Measurements from ENCODE around the gene PLEKHG2.

Gene PLEKHG2

DNA sequence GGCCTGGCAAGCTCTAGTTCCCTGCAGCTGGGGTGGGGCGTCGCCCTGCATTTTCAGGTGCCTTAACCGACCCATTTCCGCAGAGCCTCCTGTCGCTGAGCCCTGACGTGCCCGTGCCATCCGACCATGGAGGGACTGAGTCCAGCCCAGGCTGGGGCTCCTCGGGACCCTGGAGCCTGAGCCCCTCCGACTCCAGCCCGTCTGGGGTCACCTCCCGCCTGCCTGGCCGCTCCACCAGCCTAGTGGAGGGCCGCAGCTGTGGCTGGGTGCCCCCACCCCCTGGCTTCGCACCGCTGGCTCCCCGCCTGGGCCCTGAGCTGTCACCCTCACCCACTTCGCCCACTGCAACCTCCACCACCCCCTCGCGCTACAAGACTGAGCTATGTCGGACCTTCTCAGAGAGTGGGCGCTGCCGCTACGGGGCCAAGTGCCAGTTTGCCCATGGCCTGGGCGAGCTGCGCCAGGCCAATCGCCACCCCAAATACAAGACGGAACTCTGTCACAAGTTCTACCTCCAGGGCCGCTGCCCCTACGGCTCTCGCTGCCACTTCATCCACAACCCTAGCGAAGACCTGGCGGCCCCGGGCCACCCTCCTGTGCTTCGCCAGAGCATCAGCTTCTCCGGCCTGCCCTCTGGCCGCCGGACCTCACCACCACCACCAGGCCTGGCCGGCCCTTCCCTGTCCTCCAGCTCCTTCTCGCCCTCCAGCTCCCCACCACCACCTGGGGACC, 4.6 kb upstream of the PLEKHG2 start:
- DNase-seq: no peak

DNA sequence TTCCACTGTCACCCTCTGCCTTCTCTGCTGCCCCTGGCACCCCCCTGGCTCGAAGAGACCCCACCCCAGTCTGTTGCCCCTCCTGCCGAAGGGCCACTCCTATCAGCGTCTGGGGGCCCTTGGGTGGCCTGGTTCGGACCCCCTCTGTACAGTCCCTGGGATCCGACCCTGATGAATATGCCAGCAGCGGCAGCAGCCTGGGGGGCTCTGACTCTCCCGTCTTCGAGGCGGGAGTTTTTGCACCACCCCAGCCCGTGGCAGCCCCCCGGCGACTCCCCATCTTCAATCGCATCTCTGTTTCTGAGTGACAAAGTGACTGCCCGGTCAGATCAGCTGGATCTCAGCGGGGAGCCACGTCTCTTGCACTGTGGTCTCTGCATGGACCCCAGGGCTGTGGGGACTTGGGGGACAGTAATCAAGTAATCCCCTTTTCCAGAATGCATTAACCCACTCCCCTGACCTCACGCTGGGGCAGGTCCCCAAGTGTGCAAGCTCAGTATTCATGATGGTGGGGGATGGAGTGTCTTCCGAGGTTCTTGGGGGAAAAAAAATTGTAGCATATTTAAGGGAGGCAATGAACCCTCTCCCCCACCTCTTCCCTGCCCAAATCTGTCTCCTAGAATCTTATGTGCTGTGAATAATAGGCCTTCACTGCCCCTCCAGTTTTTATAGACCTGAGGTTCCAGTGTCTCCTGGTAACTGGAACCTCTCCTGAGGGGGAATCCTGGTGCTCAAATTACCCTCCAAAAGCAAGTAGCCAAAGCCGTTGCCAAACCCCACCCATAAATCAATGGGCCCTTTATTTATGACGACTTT, 3.9 kb upstream of the PLEKHG2 start:
- DNase-seq: no peak

DNA sequence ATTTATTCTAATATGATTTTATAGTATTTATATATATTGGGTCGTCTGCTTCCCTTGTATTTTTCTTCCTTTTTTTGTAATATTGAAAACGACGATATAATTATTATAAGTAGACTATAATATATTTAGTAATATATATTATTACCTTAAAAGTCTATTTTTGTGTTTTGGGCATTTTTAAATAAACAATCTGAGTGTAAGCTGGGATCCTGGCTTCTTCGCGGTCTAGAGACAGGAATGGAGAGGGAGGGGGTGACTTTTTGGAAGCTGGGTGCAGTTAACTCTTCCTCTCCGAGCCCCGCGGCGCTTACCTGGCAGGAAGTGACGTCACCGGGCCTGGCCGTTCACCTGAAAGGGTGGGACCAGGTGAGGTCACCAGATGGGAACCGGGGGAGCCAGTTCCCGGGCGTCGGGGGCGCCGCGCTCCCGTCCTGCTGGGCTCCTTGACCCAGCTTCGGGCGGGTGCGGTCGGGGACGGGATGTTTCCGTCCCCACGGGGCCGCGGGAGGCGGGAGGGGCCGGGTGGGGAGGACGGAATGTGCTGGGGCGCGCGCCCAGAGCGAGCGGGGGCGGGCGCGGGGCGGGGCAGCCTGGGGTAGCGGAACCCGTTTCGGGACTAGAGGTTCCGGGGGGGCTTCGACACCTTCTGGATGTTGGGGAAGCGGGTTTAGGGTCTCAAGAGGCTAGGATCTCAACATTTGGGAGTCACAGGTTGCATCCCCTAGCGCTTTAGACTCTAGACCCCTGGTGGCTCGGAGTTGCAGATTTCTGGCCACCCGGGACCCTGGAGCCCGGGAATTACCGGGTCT, 3.1 kb upstream of the PLEKHG2 start:
- peak; percentile 61 for DNase-seq

DNA sequence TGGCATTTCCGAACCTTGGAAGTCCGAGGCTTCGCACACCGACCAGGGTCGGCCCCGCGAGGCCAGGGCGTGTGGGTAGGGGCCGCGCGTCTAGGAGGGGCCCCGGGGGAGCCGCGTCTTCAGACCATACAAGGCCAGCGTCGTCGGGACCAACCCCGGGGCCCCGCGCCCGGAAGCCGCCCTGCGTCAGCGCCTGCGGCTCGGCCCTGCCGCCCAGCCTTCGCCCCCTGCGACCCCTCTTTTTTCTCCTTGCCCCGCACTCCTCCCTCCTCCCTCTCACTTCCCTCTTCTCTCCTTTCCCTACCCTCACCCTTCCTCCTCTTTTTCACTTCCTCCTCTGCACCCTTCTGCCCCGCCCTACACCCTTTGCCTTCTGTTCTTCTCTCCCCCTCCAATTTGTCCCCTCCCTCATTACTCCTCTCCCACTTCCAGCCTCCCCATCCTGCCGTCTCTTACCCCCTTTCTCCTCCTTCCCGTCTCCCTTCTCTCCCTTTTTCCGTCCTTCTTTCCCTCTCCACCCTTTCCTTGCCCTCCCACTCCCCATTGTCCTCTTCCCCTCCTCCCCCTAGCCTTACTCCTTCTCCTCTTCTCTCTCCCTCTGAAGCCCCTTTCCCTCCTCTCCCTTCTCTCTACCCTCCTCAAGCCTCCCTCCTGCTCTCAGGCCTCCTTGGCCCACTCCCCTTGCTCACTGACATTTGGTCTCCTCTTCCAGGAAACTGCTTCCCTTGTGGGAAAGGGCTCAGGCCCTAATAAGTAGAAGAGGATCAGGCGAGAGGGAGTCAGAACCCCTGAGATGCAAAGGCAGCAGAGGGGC, 2.2 kb upstream of the PLEKHG2 start:
- DNase-seq: no peak

DNA sequence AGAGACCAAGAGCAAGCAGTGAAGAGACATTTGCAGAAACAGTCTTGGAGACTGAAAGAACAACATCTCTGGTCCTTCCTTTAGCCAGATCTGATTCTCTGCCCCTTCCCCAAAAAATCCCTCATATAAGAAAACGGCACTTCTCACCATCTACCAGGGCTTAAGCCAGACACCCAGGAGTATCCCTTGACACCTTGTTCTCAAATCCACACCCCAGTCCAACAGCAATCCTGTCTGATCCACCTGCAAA, 1.7 kb upstream of the PLEKHG2 start:
- DNase-seq: no peak

DNA sequence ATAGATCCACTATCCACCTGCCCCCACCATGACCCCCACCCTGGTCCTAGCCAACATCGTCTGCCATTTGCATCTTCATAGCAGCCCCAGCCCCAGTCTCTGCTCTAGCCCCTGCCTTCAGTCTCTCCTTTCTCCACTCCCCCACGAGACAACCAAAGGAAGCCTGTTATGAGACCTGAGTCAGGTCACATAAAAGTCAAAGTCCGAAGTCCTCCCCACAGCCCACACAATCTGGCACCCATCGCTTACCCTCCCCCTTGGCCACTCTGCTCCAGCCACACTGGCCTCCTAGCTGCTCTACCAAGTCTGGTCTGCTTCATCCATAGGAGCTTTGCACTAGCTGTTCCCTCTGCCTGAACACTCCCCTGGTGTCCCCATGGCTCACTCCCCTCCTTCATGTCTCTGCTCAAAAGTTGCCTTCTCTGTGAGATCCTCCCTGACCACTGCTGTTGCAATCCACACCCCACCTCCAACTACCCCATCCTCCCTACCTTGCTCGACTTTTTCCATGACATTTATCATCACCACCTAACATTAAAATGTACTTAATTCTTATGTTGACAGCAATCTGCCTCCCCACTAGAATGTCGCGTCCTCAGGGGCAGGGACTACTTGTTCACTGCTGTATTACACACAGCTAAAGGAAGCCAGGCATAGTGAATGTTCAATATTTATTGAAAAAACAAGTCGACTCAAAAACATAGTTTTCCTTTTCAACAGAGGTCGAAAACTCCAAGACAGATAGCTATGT, 1.2 kb upstream of the PLEKHG2 start:
- no peak for DNase-seq

DNA sequence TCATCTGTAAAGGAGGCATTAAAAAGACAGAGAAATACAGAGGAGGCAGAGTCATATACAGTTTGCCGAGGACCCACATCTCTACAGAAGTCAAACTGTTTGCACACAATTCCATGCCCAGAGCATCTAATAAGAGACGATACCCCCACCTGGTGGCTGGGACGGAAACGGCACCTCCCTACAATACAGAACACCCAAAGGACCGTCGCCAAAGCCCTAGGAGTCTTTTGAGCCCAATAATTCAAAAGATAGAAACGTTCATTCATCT, 703 bp upstream of the PLEKHG2 start:
- peak; percentile 88 for DNase-seq

DNA sequence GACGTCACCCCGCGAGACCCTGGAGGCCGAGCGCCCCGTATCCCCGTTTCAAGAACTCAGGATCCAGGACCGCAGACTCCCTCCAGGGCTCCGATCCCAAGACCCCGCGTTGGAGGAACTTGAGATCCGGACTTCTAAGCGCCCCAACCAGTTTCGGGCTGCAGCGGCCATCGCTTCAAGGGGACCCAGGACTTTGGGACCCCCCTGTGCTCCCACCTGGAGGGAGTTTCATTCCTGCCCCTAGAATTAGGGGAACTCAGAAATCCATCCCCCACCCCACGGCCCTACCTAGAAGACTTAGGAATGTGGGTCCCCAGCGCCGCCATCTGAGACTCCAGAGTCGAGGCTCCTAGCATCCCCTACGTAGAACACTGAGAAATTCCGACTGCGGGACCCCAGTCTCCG, 400 bp downstream of the PLEKHG2 start:
- no peak for DNase-seq

DNA sequence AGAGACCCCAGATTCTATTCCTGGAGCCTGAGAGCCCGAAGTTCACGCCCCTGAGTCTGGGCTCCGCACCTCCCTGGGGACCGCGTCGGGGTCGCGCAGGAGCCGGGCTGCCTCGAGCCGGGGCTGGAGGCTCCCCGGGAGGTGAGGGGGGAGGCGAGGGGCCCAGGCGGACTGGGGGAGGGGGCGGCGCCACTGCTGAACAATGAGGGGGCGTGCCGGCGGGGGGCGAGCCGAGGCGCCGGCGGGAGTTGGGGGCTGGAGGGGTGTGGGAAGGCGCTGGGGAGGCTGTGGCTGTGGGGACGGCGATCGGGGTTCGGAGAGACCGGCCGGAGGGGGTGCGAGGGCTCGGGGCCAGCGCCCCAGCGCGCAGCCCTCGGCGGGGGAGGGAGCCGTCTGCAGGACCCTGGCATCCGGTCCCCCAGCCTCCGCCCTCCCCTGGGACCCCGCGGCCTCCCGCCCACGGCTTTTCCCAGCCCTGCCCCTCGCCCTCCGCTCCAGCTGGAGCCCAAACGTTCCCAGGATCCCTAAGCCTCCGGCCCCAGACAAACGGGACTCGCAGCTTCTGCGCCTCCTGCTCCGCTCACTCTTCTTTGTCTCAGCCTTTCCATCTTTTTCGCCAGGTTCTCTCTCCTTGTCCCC, 922 bp downstream of the PLEKHG2 start:
- no peak for DNase-seq

DNA sequence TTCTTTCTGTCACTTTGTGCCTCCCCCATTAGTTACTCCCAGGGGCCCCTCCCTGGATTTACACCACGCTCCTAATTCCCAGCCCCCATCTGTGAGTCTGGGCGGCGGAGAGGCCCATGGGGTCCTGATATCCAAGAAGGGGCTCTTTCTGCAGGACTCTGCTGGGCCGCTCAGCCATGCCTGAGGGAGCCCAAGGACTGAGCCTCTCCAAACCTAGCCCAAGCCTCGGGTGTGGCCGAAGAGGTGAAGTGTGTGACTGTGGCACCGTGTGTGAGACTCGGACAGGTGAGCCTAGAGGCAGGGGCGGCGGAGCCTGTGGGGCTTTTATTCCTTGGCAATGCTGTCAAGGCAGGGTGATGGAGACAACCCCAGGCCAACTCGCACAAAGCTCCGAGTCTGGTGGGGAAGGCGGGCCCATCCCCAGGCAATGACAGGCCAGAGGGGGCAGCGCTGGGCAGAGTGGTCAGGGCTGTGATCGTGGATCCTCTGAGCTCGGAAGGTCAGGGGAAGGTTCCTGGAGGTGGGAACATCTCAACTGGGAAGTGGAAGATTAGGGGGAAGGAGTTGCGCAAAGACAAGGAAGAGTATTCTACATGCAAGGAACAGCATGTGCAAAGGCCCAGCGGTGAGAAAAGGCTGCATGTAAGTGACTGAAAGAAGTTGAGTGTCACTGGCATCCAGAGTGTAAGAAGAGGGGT, 1.6 kb downstream of the PLEKHG2 start:
- no peak for DNase-seq

DNA sequence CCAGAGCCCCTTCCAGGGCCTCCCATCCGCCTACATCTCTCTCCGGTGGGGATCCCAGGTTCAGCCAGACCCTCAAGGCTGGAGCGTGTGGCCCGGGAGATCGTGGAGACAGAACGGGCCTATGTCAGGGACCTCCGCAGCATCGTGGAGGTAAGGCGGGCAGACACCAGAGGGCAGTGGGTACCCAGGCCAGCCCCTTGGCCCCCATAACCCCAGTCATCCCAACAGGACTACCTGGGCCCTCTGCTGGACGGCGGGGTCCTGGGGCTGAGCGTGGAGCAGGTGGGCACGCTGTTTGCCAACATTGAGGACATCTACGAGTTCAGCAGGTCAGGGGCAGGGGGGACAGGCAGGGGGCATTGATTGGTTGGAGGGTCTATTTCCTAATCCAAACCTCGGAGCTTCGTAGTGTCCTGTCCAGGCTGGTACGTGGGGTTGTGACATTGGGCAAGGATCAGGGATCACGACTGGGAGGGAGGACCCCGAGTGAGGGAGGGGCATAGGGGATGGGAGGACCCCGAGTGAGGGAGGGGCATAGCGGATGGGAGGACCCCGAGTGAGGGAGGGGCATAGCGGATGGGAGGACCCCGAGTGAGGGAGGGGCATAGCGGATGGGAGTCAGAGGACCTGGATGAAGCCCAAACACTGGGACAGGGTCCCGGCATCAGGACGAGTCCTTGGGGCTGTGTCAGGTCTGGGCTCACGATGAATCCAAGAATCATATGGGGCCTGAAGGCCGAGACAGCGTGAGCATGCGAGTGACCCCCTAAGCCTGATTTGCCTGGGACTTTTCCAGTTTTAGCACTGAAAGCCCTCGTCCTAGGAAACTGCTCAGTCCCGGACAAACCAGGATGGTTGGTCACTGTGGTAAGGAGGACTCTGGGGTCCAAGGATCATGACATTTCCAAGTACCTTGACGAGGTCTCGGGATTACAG, 2.9 kb downstream of the PLEKHG2 start:
- no peak for DNase-seq

DNA sequence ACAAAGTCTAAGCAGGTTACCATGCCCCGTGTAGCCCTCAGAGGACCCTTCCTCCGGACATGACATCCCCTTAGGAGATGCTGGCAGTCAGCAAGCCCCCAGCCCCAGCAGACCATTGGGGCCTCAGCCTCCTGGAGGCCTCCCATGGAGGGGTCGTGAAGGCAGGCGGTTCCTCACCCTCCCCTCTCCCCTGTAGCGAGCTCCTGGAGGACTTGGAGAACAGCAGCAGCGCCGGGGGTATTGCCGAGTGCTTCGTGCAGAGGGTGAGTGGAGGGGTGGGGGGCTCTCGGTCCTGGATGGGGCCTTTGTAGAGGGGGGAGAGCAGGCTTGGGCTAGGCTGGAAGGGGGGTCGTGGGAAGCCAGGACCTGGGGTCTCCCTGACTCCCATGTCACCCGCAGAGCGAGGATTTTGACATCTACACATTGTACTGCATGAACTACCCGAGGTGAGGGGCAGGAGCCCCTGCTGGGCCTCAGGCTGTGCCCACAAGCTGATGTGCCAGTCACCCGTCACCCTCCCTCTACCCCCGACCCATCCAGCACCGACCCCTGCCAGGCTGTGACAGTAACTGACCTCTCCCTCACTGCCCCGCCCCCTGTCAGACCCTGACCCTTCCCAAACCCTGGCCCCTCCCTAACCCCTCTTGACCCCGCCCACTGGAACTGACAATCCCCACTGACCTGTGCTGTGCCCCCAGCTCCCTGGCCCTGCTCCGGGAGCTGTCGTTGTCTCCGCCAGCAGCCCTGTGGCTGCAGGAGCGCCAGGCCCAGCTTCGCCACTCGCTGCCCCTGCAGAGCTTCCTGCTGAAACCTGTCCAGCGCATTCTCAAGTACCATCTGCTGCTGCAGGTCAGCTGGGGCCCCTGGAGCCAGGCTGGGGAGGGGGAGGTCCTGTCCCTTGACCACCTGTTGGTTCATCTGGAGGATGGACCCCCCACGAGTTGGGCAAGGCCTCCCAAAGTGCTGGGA, 4.0 kb downstream of the PLEKHG2 start:
- DNase-seq: no peak

DNA sequence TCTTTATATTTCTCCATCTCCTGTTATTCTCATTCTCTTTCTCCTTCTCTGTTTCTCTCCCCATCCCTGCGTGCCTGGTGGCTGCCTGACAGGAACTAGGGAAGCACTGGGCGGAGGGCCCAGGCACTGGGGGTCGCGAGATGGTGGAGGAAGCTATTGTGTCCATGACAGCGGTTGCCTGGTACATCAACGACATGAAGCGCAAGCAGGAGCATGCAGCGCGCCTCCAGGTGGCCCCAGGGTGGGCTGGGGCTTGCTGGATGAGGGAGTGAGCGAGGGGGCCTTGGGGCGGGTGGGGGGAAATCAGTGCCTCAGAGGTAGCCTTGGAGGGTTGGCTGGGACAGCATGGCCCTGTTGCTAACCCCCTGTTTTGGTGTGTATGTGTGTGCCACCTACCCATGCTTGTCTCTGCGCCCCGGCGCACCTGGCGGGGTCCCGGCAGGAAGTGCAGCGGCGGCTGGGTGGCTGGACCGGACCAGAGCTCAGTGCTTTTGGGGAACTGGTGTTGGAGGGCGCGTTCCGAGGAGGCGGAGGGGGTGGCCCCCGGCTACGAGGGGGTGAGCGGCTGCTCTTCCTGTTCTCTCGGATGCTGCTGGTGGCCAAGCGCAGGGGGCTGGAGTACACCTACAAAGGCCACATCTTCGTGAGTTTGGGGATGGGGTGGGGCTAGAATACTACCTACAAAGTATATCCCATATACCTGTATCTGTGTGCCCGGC, 5.2 kb downstream of the PLEKHG2 start:
- DNase-seq: no peak

DNA sequence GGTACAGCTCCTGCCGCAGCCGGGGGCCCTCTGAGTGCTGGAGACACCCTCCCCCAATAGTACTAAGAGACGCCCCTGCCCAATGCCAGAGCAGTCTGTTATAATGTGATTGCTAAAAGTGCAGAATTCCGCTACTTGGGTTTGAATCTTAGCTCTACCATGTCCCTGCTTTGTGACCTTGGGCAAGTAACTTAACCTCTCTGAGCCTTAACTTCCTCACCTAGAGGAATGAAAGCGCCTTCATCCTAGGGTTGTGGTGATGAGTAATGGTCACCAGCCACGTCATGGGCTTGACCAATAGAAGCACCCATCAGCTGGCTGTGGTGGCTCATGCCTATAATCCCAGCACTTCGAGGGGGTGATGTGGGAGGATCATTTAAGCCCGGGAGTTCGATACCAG, 6.5 kb downstream of the PLEKHG2 start:
- no peak for DNase-seq

DNA sequence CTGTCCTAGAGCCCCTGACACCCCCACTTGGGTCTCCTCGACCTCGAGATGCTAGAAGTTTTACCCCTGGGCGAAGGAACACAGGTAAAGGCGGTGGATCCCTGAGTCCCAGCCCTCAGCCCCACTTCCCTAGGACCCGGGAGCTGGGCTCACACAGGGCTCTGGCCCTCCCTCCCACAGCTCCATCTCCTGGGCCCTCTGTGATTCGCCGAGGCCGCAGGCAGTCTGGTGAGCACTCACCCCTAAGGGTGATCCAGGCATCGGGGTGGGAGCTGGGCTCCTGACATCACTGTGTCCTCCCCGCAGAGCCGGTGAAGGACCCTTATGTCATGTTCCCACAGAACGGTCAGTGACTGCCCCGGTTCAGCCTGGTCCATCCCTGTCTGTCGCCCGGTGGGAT, 8.3 kb downstream of the PLEKHG2 start:
- no peak for DNase-seq

DNA sequence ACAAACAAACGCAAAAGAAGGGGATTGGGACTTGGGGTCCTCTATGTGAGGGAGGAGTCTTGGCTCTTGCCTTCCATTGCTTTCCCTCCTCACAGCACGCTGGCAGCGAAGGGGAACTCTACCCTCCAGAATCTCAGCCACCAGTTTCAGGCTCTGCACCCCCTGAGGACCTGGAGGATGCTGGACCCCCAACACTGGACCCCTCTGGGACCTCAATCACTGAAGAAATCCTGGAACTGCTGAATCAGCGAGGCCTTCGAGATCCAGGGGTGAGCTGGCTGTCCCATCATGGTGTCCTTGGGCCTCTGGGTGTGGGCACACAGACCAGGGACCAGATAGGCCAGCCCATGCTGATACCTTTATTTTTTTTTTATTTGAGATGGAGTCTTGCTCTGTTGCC, 9.6 kb downstream of the PLEKHG2 start:
- no peak for DNase-seq

DNA sequence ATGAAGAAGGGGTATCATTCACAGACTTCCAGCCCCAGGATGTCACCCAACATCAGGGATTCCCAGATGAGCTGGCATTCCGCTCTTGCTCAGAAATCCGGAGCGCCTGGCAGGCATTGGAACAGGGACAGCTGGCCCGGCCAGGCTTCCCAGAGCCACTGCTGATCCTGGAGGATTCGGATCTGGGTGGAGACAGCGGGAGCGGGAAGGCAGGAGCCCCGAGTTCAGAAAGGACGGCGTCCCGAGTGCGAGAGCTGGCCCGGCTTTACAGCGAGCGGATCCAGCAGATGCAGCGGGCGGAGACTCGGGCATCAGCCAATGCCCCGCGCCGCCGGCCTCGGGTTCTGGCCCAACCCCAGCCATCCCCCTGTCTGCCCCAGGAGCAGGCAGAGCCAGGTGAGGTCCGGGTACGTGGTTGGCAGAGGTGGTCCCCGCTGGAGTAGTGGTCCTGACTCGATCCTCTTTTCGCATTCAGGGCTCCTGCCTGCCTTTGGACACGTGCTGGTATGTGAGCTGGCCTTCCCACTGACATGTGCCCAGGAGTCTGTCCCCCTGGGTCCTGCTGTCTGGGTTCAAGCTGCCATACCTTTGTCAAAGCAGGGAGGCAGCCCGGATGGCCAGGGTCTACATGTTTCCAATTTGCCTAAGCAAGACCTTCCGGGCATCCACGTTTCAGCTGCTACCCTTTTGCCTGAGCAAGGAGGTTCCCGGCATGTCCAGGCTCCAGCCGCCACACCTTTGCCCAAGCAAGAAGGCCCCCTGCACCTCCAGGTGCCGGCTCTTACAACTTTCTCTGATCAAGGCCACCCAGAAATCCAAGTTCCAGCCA, 11.0 kb downstream of the PLEKHG2 start:
- DNase-seq: no peak

All from NCI-H1436 treated with DMSO at 0.1 percent for 48 hours (cell line).